Testis (tissue), 2 donors: ENCODE measurements around the gene TGFBI.

ENCODE experiments used
- POLR2A ChIP-seq: fragments of 450-650 bp; IDR thresholded peaks from one replicate; pipeline ENCODE4 v1.6.1; 2017; ENCODE audit warnings: antibody characterized with exemption, mild to moderate bottlenecking, moderate library complexity
- TF ChIP-seq, protein P1 (sequence below), 3 experiments: fragments of 450-650 bp in 2 of 3; fragments of 200-600 bp in 1 of 3; sonication (generic) in 1 of 3; IDR thresholded peaks; one replicate each; pipeline ENCODE4 v1.5.1; 2016 to 2019; ENCODE audit warnings: antibody characterized with exemption in 3 of 3, mild to moderate bottlenecking in 2 of 3, moderate library complexity in 1 of 3

DNA sequence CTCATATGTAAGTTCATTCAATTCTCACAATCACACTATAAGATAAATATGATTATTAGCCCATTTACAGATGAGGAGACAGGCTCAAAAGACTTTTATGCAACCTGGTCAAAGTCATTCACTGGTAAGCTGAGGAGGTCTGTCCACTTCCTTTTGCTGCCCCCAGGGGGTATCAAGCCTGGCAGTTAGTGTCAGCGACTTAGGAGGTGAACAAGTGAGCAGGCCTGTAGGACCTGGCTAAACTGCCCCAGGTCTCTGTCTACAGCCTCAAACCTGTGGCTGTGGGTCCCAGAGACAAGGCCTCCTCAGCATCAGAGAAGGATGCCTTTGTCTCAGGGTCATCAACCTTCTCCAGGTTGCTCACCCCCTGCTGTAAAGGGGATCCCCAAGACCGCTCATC lies 10.4 kb downstream of the TGFBI start:
- TF ChIP-seq, protein P1, sequence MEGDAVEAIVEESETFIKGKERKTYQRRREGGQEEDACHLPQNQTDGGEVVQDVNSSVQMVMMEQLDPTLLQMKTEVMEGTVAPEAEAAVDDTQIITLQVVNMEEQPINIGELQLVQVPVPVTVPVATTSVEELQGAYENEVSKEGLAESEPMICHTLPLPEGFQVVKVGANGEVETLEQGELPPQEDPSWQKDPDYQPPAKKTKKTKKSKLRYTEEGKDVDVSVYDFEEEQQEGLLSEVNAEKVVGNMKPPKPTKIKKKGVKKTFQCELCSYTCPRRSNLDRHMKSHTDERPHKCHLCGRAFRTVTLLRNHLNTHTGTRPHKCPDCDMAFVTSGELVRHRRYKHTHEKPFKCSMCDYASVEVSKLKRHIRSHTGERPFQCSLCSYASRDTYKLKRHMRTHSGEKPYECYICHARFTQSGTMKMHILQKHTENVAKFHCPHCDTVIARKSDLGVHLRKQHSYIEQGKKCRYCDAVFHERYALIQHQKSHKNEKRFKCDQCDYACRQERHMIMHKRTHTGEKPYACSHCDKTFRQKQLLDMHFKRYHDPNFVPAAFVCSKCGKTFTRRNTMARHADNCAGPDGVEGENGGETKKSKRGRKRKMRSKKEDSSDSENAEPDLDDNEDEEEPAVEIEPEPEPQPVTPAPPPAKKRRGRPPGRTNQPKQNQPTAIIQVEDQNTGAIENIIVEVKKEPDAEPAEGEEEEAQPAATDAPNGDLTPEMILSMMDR (IDR thresholded peaks at IDR 0.05): no peak
- TF ChIP-seq POLR2A: no peak
